ENCODE measurements around the gene SKOR1. TPM values are rescaled to one million over a fixed set of nuclear protein-coding genes. Genes with fewer than 3 reads are reported as not detected.

Gene SKOR1
- total and polyA plus RNA-seq, 2 of the 4 experiments (the other 2 are of a cell fraction), result 0.03 TPM; not detected in 1

DNA sequence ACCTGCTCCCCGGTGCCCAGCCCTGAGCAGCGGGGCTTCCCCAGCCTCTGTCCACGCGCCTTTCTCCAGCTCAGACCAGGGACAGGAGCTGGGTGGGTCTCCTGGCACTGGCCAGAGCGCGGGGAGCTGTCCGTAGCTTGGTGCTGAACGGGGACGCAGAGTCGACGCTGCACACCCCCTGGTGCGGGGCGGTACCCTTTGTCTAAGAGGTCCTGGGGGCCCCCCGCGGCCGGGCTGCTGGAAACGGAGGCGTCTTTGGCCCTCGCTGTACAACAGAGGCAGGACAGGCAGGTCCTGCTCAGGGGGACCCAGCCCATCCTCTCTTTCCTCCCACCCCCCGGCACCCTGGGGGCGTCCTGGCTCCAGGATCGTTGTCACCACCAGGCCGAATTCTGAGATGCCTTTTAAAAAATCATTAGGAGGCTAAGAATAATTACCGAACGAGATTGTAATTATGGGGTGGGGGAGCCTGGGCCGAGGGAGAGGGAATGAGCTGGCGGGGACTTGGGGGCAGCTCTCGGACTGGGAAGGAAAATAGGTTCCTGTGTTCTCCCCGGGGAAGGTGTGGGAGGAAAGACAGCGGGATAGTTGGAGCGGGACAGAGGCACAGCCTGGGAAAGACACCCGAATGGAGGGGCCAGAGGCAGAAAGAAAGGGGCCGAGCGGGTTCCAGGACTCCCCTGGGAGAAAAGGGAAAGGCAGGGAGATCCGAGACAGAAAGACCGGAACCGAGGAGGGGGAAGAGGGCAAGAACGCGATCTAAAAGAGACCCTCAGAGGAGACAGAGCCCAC lies 4.1 kb upstream of the SKOR1 start:
- Histone ChIP-seq H2BK15ac (ENCODE audit: low read depth, low read length) (no peak overlapping the region), H3K4me3 (ENCODE audit: insufficient read depth, low read depth, low read length) (no peak overlapping the region), H2BK20ac (ENCODE audit: low read depth, low read length) (no peak overlapping the region), H3K9ac (ENCODE audit: low read depth, low read length) (no peak overlapping the region), H3K4ac (ENCODE audit: low read depth, low read length) (no peak overlapping the region), H3K79me1 (ENCODE audit: low read depth in 1 of 2, low read length in 2 of 2) (no peaks in the 10 kb centered on the region; a peak in 1 of 4 replicates), H3K27ac (ENCODE audit: insufficient read depth, low read length) (no peak overlapping the region), H3K9me3 (ENCODE audit: control insufficient read depth, insufficient read depth, low read length) (peaks cover 16% of the 10 kb centered on the region; the same call in 1 of the 2 replicates), H3K56ac (ENCODE audit: extremely low read depth, insufficient read depth, low read length) (no peak overlapping the region), H4K8ac (ENCODE audit: low read depth in 2 of 2, low read length in 2 of 2) (no peak overlapping the region), H2AFZ (replicated peaks; ENCODE audit: low read length, poor library complexity) (no peak overlapping the region), H3K23ac (ENCODE audit: low read depth, low read length) (no peak overlapping the region; the same call in 1 of the 2 replicates), H2AK5ac (ENCODE audit: low read depth, low read length) (no peak overlapping the region), H3K4me2 (ENCODE audit: low read depth, low read length) (no peak overlapping the region), H2AK9ac (replicated peaks; ENCODE audit: low read depth, low read length, poor library complexity) (no peak overlapping the region), H4K20me1 (ENCODE audit: insufficient read depth, low read length) (peaks cover 28% of the 10 kb centered on the region), H3K14ac (replicated peaks; ENCODE audit: low read depth, low read length) (no peak overlapping the region), H3K36me3 (ENCODE audit: control insufficient read depth, insufficient read depth, low read length) (no peaks in the 10 kb centered on the region), H3K18ac (ENCODE audit: low read depth, low read length) (no peak overlapping the region), H3K4me1 (ENCODE audit: control insufficient read depth, insufficient read depth, low read length) (peaks cover 3% of the 10 kb centered on the region; the same call in 1 of the 2 replicates), H3K27me3 (ENCODE audit: control insufficient read depth, insufficient read depth, low read length) (peaks cover 83% of the 10 kb centered on the region), H4K5ac (ENCODE audit: low read depth, low read length) (no peak overlapping the region), H2BK120ac (ENCODE audit: low read depth, low read length) (no peak overlapping the region), H2BK5ac (ENCODE audit: low read depth, low read length, poor library complexity, severe bottlenecking) (no peak overlapping the region), H3K9me1 (ENCODE audit: insufficient read depth, low read length) (no peaks in the 10 kb centered on the region; the same call in 1 of the 2 replicates), H4K91ac (ENCODE audit: insufficient read depth, low read depth, low read length) (no peak overlapping the region)
- peak; percentile 51 for DNase-seq
- WGBS, 2 experiments (ENCODE audit: extremely low coverage in 2 of 2, insufficient read length in 1 of 2), result 0% methylated on average over 8 of the region's 39 CpGs; no CpG with 5 or more reads in 1 of the 2 experiments
- ChIA-PET CTCF (no interaction called here), POLR2A (ENCODE audit: unreplicated experiment) (no interaction called here)
- in situ Hi-C loops (cut with MboI; ENCODE audit: low sequenced_read_pairs), result no loop called here
- TF ChIP-seq, protein P1, sequence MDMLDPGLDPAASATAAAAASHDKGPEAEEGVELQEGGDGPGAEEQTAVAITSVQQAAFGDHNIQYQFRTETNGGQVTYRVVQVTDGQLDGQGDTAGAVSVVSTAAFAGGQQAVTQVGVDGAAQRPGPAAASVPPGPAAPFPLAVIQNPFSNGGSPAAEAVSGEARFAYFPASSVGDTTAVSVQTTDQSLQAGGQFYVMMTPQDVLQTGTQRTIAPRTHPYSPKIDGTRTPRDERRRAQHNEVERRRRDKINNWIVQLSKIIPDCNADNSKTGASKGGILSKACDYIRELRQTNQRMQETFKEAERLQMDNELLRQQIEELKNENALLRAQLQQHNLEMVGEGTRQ (IDR thresholded peaks at IDR 0.05; ENCODE audit: low read depth, low read length), result no peak
- no peak for TF ChIP-seq CEBPB (IDR thresholded peaks at IDR 0.05; ENCODE audit: low read depth, low read length)
- no peak for TF ChIP-seq MAZ (IDR thresholded peaks at IDR 0.05; ENCODE audit: borderline replicate concordance, low read depth, low read length)
- TF ChIP-seq MXI1 (IDR thresholded peaks at IDR 0.05; ENCODE audit: borderline replicate concordance, low read depth, low read length), result peak; percentile 75
- no peak for TF ChIP-seq RFX5 (IDR thresholded peaks at IDR 0.05; ENCODE audit: low read depth, low read length)
- intact Hi-C loops (cut with micrococcal nuclease), result no loop called here
- no TSS peak for BruUV-seq (replicated peaks)
- dilution Hi-C loops (cut with HindIII; ENCODE audit: low sequenced_read_pairs, unreplicated experiment), result no loop called here
- ATAC-seq (ENCODE audit: low read depth), result peak; percentile 89
